HEK293T (cell line): ENCODE data around the gene ZNF516.

Experiments used
- CTCF ChIA-PET: fragments of 350-600 bp; formaldehyde crosslinking; extraction: SDS; loops from one replicate; lab custom pipeline; 2021; ENCODE audit warnings: antibody characterized with exemption, inconsistent platforms; lab: Yijun Ruan, JAX
- POLR2A ChIA-PET: fragments of 350-600 bp; formaldehyde crosslinking; extraction: SDS; loops from one replicate; lab custom pipeline; 2020; ENCODE audit warnings: antibody characterized with exemption, inconsistent platforms; lab: Yijun Ruan, JAX
- DNase-seq: peaks from one replicate; pipeline ENCODE4 v3.0.0; 2012; ENCODE audit warnings: mixed read lengths; ENCODE audit errors: extremely low spot score
- ARNT ChIP-seq: fragments of 450-650 bp; IDR thresholded peaks from 2 replicates; pipeline ENCODE4 v1.6.1; 2017; ENCODE audit warnings: mild to moderate bottlenecking
- BHLHE40 ChIP-seq: fragments of 450-650 bp; IDR thresholded peaks from 2 replicates; pipeline ENCODE4 v1.6.1; 2016; ENCODE audit warnings: mild to moderate bottlenecking, moderate library complexity, borderline replicate concordance
- CTBP1 ChIP-seq: fragments of 450-650 bp; IDR thresholded peaks from 2 replicates; pipeline ENCODE4 v1.6.1; 2016; ENCODE audit warnings: borderline replicate concordance
- ELF4 ChIP-seq: fragments of 450-650 bp; IDR thresholded peaks from 2 replicates; pipeline ENCODE4 v1.6.1; 2017; ENCODE audit warnings: antibody characterized with exemption
- FOXA1 ChIP-seq: fragments of 450-650 bp; IDR thresholded peaks from 2 replicates; pipeline ENCODE4 v1.6.1; 2016; ENCODE audit warnings: mild to moderate bottlenecking
- FOXK2 ChIP-seq: fragments of 450-650 bp; IDR thresholded peaks from 2 replicates; pipeline ENCODE4 v1.6.1; 2016; ENCODE audit warnings: mild to moderate bottlenecking
- FOXM1 ChIP-seq: fragments of 450-650 bp; IDR thresholded peaks from 2 replicates; pipeline ENCODE4 v1.6.1; 2017; ENCODE audit warnings: mild to moderate bottlenecking, borderline replicate concordance
- HDGF ChIP-seq: fragments of 450-650 bp; IDR thresholded peaks from 2 replicates; pipeline ENCODE4 v1.6.1; 2017; ENCODE audit warnings: antibody characterized with exemption, borderline replicate concordance
- L3MBTL2 ChIP-seq: fragments of 450-650 bp; conservative IDR thresholded peaks from 2 replicates; pipeline ENCODE4 v1.6.1; 2016; ENCODE audit warnings: mild to moderate bottlenecking
- LEF1 ChIP-seq: fragments of 450-650 bp; IDR thresholded peaks from 2 replicates; pipeline ENCODE4 v1.6.1; 2017; ENCODE audit warnings: mild to moderate bottlenecking, borderline replicate concordance
- NFRKB ChIP-seq: fragments of 450-650 bp; IDR thresholded peaks from 2 replicates; pipeline ENCODE4 v1.6.1; 2016; ENCODE audit warnings: mild to moderate bottlenecking, moderate library complexity
- SP1 ChIP-seq: fragments of 450-650 bp; IDR thresholded peaks from 2 replicates; pipeline ENCODE4 v1.6.1; 2017
- SUZ12 ChIP-seq: fragments of 450-650 bp; IDR thresholded peaks from 2 replicates; pipeline ENCODE4 v1.6.1; 2016; ENCODE audit warnings: mild to moderate bottlenecking
- TARDBP ChIP-seq: fragments of 450-650 bp; IDR thresholded peaks from 2 replicates; pipeline ENCODE4 v1.6.1; 2016
- ZNF384 ChIP-seq: fragments of 450-650 bp; IDR thresholded peaks from 2 replicates; pipeline ENCODE4 v1.6.1; 2016
- TF ChIP-seq, protein P1 (sequence below): fragments of 450-650 bp; IDR thresholded peaks from 2 replicates; pipeline ENCODE4 v1.6.1; 2016

The ZNF516 gene

DNA sequence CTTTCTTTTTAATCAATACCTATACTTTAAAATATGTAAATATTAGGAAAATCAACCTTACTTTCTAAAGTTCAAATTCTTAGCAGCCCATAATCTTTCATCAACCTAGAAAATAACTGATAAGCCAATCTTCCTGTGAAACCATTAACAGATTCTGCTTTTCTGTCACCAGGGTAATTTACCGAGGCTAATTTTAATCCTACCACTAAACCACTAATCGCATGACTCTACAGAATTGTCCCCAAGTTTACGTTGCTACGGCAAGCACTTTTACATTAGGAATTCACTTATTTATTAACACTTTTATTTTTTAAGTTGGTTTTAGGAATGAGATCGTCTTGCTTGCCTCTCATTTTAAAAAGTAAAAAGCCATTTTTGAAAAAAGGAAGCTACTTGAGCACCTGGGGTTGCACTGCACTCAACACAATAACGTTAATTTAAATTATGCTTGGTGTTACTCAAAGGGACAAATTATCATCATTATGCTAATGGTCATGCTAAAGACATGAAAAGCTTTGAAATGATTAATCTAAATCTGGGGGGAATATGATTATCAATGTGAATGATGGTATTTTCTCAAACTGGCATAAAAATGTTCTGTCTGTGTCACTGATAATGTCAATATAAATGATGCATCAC is 10.2 kb downstream of the ZNF516 start:
- TF ChIP-seq, protein P1, sequence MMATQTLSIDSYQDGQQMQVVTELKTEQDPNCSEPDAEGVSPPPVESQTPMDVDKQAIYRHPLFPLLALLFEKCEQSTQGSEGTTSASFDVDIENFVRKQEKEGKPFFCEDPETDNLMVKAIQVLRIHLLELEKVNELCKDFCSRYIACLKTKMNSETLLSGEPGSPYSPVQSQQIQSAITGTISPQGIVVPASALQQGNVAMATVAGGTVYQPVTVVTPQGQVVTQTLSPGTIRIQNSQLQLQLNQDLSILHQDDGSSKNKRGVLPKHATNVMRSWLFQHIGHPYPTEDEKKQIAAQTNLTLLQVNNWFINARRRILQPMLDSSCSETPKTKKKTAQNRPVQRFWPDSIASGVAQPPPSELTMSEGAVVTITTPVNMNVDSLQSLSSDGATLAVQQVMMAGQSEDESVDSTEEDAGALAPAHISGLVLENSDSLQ: no peak
- no peak for TF ChIP-seq LEF1
- DNase-seq: no peak
- ChIA-PET POLR2A (interaction anchor here (1.2 kb wide), 1 partner anchor 8 kb away, joined by 3 read pairs; no protein-coding TSS in a partner anchor), CTCF (no interaction called here)

DNA sequence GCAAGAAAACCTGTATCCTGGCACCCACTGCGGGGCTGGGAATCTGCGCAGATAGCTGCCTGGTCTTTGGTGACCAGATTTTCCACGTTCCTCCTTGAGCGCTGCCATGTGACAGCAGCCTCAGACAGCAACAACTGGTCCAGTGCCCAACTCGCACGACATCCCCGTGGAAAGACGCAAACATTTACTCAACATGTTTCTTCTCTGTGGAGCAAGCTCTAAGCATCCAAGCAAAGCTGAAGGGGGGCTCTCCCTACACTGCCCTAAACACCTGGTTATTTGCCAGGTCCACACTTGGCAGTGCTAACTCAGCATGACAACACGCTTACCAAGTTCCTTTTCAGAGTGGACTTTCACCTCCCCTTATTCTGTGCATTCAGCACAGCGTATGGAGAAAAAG is 11.3 kb downstream of the ZNF516 start:
- ChIA-PET POLR2A (interaction anchor here (1.2 kb wide), 1 partner anchor 9 kb away, joined by 3 read pairs; no protein-coding TSS in a partner anchor), CTCF (no interaction called here)
- TF ChIP-seq ELF4 (no peak), L3MBTL2 (no peak), CTBP1 (no peak), SUZ12 (no peak), ARNT (no peak), HDGF (no peak), NFRKB (no peak), LEF1 (no peak), BHLHE40 (no peak), ZNF384 (no peak), SP1 (no peak), FOXA1 (no peak)
- TF ChIP-seq, protein P1: no peak
- no peak for DNase-seq

GRCh38 chr18:76482971-76483691 is 11.9 kb downstream of the ZNF516 start:
- POLR2A ChIA-PET: no interaction called here
- no peak for TF ChIP-seq CTBP1
- no peak for TF ChIP-seq ARNT
- no peak for TF ChIP-seq ELF4
- TF ChIP-seq FOXM1: no peak
- TF ChIP-seq ZNF384: no peak
- no peak for TF ChIP-seq TARDBP
- TF ChIP-seq BHLHE40: no peak
- TF ChIP-seq FOXK2: no peak
- TF ChIP-seq LEF1: no peak
- TF ChIP-seq SP1: no peak
- no peak for TF ChIP-seq FOXA1
- no peak for TF ChIP-seq L3MBTL2
- no peak for TF ChIP-seq SUZ12
- TF ChIP-seq, protein P1: no peak
- TF ChIP-seq HDGF: no peak
- no peak for TF ChIP-seq NFRKB
- CTCF ChIA-PET: no interaction called here
- no peak for DNase-seq

DNA sequence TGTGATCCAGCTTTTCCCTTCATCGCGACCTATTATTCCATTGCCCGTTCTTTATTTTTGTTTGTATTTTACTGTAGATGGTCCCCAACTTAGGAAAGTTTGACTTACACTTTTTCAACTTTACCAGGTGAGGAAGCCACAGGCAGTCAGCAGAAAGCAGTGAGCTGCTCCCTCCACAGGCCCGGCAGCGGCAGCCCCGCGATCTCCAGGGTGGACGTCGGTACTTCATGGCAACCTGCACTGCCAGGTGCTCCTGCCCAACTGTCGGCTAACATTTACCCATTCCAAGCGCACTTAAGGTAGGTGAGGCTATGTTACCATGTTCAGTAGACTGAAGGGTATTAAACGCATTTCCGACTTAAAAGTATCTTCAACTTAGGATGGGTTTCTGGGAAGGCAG is 12.8 kb downstream of the ZNF516 start:
- CTCF ChIA-PET: no interaction called here

GRCh38 chr18:76480913-76481312 is 14.1 kb downstream of the ZNF516 start:
- no peak for DNase-seq
- ChIA-PET POLR2A (interaction anchor here (1.1 kb wide), 1 partner anchor 9 kb away, joined by 5 read pairs; no protein-coding TSS in a partner anchor), CTCF (interaction anchor here (1.0 kb wide), 1 partner anchor 9 kb away, joined by 4 read pairs; no protein-coding TSS in a partner anchor)
- TF ChIP-seq BHLHE40: no peak
- no peak for TF ChIP-seq ZNF384
- TF ChIP-seq, protein P1: no peak
- no peak for TF ChIP-seq ARNT
- TF ChIP-seq ELF4: no peak
- TF ChIP-seq NFRKB: no peak
- TF ChIP-seq SUZ12: no peak
- no peak for TF ChIP-seq HDGF

More for the DNA sequence above, 12.8 kb downstream of the ZNF516 start:
- DNase-seq: no peak
- TF ChIP-seq L3MBTL2: no peak
- POLR2A ChIA-PET: no interaction called here
